Stimulated activated CD8-positive, alpha-beta memory T cell treated with anti-CD3 and anti-CD28 coated beads, Interleukin-12 subunit alpha, Interleukin-12 subunit beta, amount 100 ng/mL, for 1 hour (primary cell): ENCODE measurements around the gene FN3KRP.
A peak's percentile ranks its signal among the peaks of the same experiment; 100 is the strongest.

ENCODE experiments used
- DNase-seq: peaks from one replicate; pipeline ENCODE4 v3.0.0-alpha.2; 2020; ENCODE audit warnings: low read depth

The FN3KRP gene

DNA sequence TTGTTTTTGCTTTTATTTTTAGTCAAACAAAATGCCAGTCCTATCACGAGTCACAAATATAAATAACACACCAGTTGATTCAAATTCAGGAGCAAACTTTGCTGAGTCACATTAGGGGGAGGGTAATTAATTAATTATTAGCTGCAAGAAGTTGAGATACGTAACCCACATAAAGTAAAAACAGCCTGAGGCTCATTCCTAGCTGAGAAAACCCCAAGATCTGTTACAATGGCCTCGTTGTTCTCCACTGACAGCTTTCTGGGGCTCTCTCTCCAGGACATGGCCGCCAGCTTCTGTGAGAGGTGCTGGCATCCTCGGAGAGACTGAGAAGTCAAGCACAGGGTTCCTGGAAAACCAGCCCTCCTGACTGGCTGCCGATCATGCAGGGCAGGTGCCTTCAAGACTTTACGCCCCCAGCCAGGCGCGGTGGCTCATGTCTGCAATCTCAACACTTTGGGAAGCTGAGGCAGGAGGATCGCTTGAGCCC lies 29.1 kb upstream of the FN3KRP start:
- no peak for DNase-seq

GRCh38 chr17:82687871-82688270 lies 28.6 kb upstream of the FN3KRP start:
- DNase-seq, result no peak

DNA sequence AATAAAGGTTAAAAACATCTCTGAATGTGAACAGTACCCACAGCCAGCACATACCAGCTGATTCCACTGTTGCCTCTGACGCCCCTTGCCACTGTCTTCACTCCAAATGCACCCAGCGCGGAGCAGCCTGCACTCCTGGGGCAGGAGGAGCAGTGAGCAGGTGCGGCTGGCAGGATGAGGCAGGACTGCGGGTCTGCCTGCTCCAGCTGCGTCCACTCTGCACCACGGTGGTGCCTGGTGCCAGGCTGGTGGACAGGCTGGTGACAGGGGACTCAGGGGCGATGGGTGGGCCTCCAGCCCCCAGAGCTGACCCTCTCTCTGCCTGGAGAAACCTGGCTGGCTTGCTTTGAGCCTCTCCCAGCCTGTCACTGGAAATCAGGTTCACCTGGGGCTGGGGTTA lies 27.4 kb upstream of the FN3KRP start:
- DNase-seq, result no peak

DNA sequence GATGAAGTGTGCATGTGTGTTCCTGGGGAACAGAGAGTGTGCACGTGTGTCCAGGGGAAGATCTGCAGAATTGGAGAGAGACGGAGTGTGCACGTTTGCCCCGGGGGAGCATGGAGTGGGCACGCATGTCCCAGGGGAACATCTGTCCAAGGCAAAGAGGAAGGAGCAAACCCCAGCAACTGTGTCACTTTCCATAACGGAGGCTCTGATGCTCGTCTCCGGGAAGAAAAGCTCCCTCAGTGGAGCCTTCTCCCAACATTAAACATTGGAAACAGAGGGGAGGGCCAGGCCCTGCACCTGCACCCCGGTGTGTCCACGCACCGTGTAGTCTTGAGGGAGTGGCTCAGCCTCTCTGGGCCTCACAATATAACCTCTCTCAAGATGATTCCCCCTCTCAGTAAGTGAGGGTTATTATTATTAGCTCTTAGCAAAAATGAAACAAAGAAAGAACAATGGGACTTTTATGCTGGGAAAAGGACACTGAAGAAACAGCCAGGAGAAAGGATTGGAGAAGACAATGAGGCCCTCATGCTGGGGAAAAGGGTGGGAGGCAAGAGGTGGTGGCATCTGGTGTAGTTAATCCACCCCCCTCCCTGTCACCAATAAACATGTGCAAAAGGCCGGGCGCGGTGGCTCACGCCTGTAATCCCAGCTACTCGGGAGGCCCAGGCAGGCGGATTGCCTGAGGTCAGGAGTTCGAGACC lies 25.6 kb upstream of the FN3KRP start:
- no peak for DNase-seq

DNA sequence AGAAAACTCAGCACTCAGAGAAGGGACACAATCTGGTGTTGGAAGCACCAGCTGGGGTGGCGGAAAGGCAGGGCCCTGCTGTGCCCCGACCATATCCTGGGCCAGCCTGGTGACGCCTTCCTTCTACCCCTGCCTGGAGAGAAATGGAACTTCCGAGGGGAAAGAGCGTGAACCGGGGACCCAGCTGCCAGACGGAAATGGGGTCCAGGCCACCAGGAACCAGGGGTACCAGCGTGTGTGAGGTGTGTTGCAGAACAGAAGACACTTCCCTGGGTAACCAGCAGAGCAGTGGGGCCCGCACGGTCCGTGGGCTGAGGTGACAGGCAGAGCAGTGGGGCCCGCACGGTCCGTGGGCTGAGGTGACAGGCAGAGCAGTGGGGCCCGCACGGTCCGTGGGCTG lies 24.8 kb upstream of the FN3KRP start:
- no peak for DNase-seq

GRCh38 chr17:82692268-82692667 lies 24.2 kb upstream of the FN3KRP start:
- no peak for DNase-seq

DNA sequence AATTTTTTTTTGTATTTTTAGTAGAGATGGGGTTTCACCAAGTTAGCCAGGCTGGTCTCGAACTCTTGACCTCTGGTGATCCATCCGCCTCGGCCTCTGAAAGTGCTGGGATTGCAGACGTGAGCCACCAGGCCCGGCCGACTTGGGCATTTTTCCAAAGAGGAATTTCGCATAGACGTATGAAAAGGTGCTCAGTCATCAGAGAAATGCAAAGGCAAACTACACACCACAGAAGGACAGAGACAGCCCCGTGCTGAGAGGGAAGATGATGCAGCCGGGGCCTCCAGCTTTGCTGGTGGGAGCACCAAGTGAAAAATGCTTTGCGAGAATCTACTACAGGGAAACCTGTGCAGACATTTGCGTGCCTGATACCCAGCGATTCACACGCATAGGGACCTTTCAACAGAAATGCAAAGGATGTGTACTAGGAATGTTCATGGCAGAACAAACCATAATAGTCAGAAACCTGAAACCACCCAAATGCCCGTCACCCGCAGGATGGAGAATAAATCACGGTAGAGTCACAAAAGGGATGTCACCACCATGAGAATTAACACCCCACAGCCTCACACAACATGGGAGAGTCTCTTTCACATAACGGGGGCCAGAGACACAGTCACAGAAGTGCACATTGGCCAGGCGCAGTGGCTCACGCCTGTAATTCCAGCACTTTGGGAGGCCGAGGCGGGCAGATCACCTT lies 23.2 kb upstream of the FN3KRP start:
- no peak for DNase-seq

DNA sequence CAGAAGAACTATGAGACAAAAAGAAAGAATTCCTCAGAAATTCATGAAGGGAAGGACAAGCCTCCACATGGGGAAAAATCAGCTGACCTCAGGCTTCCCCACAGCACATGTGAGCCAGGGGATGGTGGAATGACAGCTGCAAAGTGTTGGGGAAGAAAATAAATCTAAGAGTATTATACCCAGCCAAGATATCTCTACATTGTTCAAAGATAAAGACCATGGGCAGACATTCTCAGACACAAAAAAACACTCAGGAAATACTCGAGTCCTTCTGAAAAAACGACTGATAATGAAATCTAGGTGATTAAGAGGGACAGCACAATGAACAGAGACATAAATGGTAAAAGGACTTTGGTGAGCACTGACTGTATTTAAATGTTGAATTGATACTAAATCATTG lies 21.9 kb upstream of the FN3KRP start:
- DNase-seq, result no peak

DNA sequence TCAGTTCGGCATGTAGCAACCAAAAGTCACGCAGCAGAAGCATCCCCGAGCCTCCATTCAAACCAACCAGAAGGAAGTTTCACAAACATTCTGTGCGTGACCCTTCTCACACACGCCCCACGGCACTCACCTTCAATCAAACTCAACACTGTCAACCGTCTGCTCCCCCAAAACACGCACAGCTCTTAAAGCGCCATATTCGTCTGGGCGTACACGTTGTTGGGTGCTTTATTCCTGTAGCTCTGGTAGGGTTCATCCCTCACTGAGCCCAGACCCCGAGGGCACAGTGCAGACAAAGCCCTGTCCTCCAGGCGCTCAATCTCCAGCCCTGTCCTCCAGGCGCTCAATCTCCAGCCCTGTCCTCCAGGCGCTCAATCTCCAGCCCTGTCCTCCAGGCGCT lies 20.2 kb upstream of the FN3KRP start:
- no peak for DNase-seq

DNA sequence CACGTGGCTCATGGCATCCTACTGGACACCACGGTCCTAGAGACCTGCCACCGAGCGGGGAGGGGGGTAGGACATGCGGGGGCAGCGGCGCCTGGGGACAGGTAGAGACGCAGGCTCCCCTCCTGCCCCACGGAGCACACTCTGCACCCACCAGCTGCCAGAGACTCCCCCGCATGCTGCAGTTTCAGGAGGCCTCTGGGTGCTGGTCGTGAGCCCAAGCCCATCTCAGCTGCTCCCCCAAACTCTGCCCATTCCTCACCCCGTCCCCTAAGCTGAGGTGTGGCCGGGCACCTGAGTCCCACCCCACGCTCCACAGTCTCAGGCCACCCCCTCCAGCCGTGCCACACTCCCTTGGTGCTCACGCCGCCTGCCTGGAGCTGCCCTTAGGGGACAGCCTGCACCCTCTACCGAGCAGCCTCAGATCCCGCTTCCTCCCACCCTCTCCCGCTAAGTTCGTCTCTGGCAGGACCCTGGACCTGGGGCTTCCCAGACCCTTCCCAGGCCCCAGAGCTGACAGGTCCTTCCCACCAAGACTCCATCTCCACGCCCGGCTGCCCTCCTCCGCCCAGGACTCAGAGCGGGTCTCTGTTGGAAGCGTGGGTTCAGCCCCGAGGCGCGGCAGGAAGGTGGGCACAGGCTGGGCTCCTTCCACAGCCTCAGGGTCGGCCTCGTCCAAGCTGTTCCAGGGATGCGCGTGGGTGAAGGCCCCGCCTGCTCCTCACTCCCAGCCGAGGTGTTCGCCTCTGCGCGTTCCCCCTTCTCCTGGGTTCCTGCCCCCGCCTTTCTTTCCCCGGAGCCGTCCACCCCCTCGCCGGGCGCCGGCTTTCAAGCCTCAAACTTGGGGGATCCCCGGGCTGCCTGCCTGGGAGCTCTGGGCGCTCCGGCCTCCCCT lies 19.3 kb upstream of the FN3KRP start:
- DNase-seq, result no peak

DNA sequence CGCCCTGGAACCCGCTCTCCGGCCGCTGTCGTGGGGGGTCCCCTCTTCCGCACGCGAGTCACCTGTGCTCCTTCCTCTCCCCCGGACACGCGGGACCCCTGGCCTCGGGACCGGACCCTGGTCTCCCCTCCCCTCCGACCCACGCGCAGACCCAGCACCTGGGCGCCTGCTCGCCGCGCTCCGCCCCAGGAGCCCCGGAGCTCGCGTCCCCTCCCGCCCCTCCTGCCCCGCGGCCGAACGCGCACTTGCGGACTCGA lies 18.8 kb upstream of the FN3KRP start:
- DNase-seq, result no peak

- peak; percentile 97 for DNase-seq
Measured at GRCh38 chr17:82698065-82698973, 18.2 kb upstream of the FN3KRP start, which contains the start of gene RAB40B. Gene RAB40B, minus strand, starts transcription at chr17:82698698. Its CDS starts 102 bp downstream, at chr17:82698596.

- no peak for DNase-seq
Measured at GRCh38 chr17:82698974-82699442, 17.5 kb upstream of the FN3KRP start.

GRCh38 chr17:82699551-82699950 lies 17.0 kb upstream of the FN3KRP start:
- no peak for DNase-seq

DNA sequence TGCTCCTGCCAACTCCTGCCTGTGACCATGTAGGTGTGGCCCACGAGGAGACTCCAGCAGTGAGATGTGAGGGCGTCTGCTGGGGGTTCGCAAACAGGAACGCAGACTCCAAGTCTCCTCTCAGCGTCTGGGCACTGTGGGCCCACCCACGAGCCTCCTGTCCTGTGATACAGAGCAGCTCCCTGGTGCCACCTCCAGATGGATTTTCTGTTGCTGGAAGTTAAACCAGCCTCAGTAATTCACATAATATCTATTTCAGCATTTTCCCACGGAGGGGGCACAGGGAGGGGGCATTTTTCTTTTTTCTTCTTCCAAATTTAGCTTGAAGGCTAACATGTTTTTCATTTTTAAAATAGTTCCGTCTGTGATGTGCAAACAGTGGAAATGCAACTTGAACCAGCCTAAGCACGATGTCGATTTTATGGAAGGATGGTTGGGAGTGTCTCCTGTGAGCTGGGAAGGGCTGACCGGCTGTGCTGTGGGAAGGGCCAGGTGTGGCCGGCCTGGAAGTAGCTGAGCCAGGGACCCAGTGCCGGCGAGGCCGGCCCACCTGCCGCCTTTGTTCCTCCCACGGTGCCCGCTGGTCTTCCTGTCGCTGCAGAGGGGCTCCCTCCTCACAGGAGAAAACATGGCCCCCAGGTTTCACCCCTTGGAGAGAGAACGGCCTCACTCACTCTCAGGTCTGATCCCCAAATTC lies 14.1 kb upstream of the FN3KRP start:
- DNase-seq, result no peak

- no peak for DNase-seq
Measured at GRCh38 chr17:82703036-82703745, 13.3 kb upstream of the FN3KRP start.

DNA sequence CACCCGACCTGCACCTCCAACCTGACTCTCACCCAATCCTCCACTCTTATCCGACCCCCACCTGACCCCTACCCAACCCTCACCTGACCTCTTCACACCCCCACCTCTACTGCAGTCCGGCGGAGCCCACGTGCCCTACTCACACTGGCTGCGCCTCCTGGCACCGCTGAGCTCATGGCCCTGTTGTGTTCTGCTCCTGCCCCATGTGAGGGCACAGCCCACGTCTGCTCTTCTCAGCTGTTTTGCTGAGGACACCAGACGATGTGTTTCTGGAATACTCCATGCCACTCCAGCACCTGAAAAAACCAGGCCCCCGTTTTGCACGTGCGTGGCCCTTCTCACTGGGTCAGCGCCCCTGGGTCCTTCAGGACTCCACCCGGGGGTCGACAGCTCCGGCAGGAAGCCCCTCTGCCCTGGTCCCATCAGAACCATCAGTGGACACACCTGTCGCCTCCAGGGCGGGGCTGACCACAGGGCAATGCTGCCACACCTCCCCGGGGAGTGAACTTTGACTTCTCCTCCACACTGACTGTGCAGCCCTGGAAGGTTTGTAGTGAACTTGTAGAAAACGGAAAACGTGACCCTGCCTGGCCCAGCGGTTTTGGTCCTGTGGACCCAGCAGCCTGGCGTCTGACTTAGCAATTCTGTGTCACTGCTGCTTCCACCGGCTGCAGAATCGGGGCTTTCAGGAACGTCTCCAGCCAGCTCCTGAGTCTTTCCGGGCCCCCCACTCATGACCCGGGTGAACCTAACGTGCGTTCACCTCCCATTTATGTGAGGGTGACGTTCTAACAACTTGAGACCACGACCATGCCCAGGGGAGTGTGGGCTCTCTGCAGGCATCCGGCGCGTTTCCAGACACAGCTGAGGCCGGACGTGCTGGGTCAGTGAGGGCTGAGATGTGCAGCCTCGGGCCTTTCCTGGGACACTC lies 12.3 kb upstream of the FN3KRP start:
- no peak for DNase-seq

DNA sequence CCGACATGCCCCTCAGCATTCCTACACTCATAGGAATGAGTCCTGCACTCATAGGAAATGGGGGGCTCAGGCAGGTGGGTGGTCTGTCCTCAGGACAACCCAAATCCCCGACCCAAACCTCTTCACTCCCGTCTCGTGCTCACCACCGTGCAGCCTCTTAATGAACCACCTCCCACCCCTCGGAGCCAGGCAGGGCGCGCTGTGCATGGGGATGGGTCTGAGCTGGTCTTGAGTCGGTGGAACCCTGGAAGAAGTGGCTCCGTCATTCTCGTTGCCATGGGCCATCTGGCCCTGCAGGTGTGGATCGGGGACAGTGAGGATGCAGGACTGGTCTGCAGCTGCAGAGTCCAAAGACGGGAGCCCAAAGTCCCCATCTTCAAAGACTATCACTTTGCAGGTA lies 11.6 kb upstream of the FN3KRP start:
- DNase-seq, result no peak

GRCh38 chr17:82705756-82706155 lies 10.8 kb upstream of the FN3KRP start:
- DNase-seq, result no peak
